Measurements from ENCODE around the gene TUBB4A. TPM values are rescaled to one million over a fixed set of nuclear protein-coding genes. Genes with fewer than 3 reads are reported as not detected.

The TUBB4A gene
- total and polyA plus RNA-seq, 2 experiments from 2014 or later: not detected

DNA sequence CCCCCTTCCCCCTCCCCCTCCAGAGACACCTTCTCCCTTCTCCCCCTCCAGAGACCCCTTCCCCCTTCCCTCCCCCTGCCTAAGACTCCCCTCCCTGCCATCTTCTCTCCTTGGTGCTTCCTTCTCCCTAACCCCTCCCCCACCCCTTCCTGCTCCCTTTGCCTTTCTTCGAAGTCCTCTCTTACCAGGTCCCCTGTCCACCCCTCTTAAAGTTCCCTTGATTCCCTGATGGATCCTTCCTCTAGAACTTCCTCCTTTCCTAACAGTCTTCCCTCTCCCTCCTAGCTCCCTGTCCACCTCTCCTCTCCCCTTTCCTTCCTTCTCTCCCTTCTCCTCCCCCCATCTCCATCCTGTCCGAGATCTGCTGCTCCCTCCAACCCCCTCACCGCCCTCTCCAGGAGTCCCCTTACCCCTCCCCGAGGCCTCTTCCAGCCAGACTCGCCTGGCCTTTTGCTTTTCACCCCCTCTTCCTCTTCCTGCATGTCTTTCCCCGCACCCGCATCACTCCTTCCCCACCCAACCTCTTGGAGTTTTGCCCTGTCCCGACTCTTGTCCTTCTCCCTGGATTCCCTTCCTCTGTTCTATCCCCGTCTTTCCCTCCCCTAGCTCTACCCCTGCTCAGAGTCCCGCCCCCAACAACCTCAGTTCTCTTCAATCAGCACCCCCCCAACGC is 31.8 kb upstream of the TUBB4A start:
- no peaks in the 10 kb centered on the region for H3K79me2 ChIP-seq (ENCODE audit: insufficient read depth)
- H3K4me2 ChIP-seq (ENCODE audit: unreplicated experiment): no peak overlapping the region
- DNase-seq: no peak
- H3K4me3 ChIP-seq: no peak overlapping the region
- H3K9ac ChIP-seq: no peak overlapping the region
- WGBS, 2 experiments (ENCODE audit: low coverage in 1 of 2, low lambda C conversion rate in 2 of 2, missing lambda C conversion rate in 2 of 2): 58% methylated on average over 11 of the region's 11 CpGs; no CpG with 5 or more reads in 1 of the 2 experiments
- H3K36me3 ChIP-seq (ENCODE audit: low read depth): no peaks in the 10 kb centered on the region
- H3K27ac ChIP-seq: no peak overlapping the region
- no peaks in the 10 kb centered on the region for H3K9me2 ChIP-seq (ENCODE audit: insufficient read depth)
- H3F3A ChIP-seq (ENCODE audit: insufficient read depth): peaks cover 12% of the 10 kb centered on the region; the same call in 1 of the 2 replicates
- TF ChIP-seq EZH2 (IDR thresholded peaks at IDR 0.05; ENCODE audit: insufficient read depth, poor library complexity, severe bottlenecking) (no peak), EZH2phosphoT487 (IDR thresholded peaks at IDR 0.05; ENCODE audit: insufficient read depth, low read depth) (no peak)
- no peaks in the 10 kb centered on the region for H4K20me1 ChIP-seq (ENCODE audit: insufficient read depth)
- H3K27me3 ChIP-seq (replicated peaks; ENCODE audit: insufficient read depth): peaks cover 9% of the 10 kb centered on the region
- peaks cover 17% of the 10 kb centered on the region for H3K4me1 ChIP-seq (ENCODE audit: insufficient read depth)
- H2AFZ ChIP-seq: no peak overlapping the region
- no peaks in the 10 kb centered on the region for H3K9me3 ChIP-seq (ENCODE audit: low read depth)
- in situ Hi-C loops (cut with MboI): no loop called here

DNA sequence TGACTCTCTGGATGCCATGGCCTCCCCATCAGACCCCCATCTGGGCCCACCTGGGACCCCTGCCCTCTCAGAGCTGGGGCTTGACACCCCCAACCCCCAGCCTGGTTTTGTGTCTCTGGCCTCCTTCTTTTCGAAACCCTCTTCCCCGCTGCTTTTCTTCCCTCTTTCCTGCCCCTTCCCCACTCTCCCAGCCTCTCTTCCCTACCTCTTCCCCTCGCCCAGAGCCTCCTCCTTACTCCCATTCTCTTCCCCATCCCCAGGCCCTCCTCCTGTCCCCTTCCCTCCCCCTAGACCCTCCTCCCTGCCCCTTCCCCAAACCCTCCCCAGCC is 30.9 kb upstream of the TUBB4A start:
- H3K4me2 ChIP-seq (ENCODE audit: unreplicated experiment): no peak overlapping the region
- in situ Hi-C loops (cut with MboI): no loop called here
- DNase-seq: no peak
- H4K20me1 ChIP-seq (ENCODE audit: insufficient read depth): no peaks in the 10 kb centered on the region
- H3K27me3 ChIP-seq (replicated peaks; ENCODE audit: insufficient read depth): peaks cover 9% of the 10 kb centered on the region
- H3K4me1 ChIP-seq (ENCODE audit: insufficient read depth): peaks cover 10% of the 10 kb centered on the region
- H3K79me2 ChIP-seq (ENCODE audit: insufficient read depth): no peaks in the 10 kb centered on the region
- H3K36me3 ChIP-seq (ENCODE audit: low read depth): no peaks in the 10 kb centered on the region
- H3F3A ChIP-seq (ENCODE audit: insufficient read depth): peaks cover 10% of the 10 kb centered on the region; the same call in 1 of the 2 replicates
- no peak overlapping the region for H3K27ac ChIP-seq
- no peak overlapping the region for H2AFZ ChIP-seq
- no peak overlapping the region for H3K4me3 ChIP-seq
- no peak for TF ChIP-seq EZH2phosphoT487 (IDR thresholded peaks at IDR 0.05; ENCODE audit: insufficient read depth, low read depth)
- no peak for TF ChIP-seq EZH2 (IDR thresholded peaks at IDR 0.05; ENCODE audit: insufficient read depth, poor library complexity, severe bottlenecking)
- no peaks in the 10 kb centered on the region for H3K9me2 ChIP-seq (ENCODE audit: insufficient read depth)
- 92% methylated on average over 3 of the region's 3 CpGs; no CpG with 5 or more reads in 1 of the 2 experiments for whole genome bisulfite sequencing, 2 experiments (ENCODE audit: low coverage in 1 of 2, low lambda C conversion rate in 2 of 2, missing lambda C conversion rate in 2 of 2)
- H3K9me3 ChIP-seq (ENCODE audit: low read depth): no peaks in the 10 kb centered on the region
- H3K9ac ChIP-seq: no peak overlapping the region

DNA sequence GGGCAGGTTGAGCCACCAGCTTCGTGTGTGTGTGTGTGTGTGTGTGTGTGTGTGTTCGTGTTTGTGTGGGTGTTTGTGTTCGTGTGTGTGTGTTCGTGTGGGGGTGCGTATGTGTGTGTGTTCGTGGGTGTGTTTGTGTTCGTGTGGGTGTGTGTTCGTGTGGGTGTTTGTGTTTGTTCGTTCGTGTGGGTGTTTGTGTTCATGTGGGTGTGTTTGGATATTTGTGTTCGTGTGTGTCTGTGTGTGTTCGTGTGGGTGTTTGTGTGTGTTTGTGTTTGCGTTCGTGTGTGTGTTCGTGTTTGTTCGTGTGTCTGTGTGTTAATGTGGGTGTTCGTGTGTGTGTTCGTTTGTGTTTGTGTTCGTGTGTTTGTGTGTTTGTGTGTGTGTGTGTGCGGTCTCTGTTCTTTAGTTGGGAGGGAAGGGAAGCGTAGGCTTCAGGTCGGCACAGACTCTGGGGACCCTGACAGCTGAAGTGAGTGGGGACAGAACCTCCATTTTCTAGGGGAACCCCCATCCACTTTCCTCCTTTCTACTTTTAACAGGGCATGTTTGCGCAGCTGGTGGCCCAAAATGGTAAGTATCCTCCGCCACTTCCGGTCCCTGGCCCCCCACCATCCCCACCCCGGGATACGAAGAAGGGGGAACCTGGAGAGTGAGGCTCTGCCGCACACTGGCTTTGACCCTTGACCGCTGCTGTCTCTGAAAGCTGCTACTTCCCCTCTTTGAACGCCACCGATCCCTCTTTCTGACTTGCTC is 30.3 kb upstream of the TUBB4A start:
- Histone ChIP-seq H3F3A (ENCODE audit: insufficient read depth) (0 out of 2 replicates have a peak, but pooled peaks cover 5% of the 10 kb centered on the region), H3K27me3 (replicated peaks; ENCODE audit: insufficient read depth) (peaks cover 9% of the 10 kb centered on the region), H3K27ac (no peak overlapping the region), H4K20me1 (ENCODE audit: insufficient read depth) (no peaks in the 10 kb centered on the region), H3K79me2 (ENCODE audit: insufficient read depth) (no peaks in the 10 kb centered on the region), H3K4me3 (no peak overlapping the region), H3K9ac (no peak overlapping the region), H3K9me2 (ENCODE audit: insufficient read depth) (no peaks in the 10 kb centered on the region), H3K9me3 (ENCODE audit: low read depth) (no peaks in the 10 kb centered on the region), H3K36me3 (ENCODE audit: low read depth) (no peaks in the 10 kb centered on the region), H3K4me2 (ENCODE audit: unreplicated experiment) (no peak overlapping the region), H3K4me1 (ENCODE audit: insufficient read depth) (peaks cover 5% of the 10 kb centered on the region), H2AFZ (no peak overlapping the region)
- 51 to 55% methylated on average over 25 to 31 of the region's 31 CpGs for WGBS, 2 experiments (ENCODE audit: low coverage in 1 of 2, low lambda C conversion rate in 2 of 2, missing lambda C conversion rate in 2 of 2)
- in situ Hi-C loops (cut with MboI): no loop called here
- DNase-seq: no peak
- TF ChIP-seq EZH2phosphoT487 (IDR thresholded peaks at IDR 0.05; ENCODE audit: insufficient read depth, low read depth) (no peak), EZH2 (IDR thresholded peaks at IDR 0.05; ENCODE audit: insufficient read depth, poor library complexity, severe bottlenecking) (no peak)

DNA sequence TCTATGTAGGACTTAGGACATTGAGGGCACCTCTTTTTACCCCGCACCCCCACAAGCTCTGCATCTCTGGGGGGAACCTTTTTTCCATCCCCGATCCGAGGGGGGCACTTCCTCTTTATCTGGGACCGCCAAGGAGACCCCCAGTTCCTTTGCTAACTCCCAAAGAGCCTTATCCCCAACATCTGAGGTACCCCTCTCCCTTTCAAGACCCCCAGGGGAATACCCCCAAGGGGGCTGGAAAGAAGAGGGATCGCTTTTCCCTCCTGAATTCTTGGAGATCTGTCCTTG is 29.8 kb upstream of the TUBB4A start:
- no peak overlapping the region for H3K9ac ChIP-seq
- H3K4me1 ChIP-seq (ENCODE audit: insufficient read depth): peaks cover 4% of the 10 kb centered on the region
- DNase-seq: no peak
- H3K36me3 ChIP-seq (ENCODE audit: low read depth): no peaks in the 10 kb centered on the region
- peaks cover 9% of the 10 kb centered on the region for H3K27me3 ChIP-seq (replicated peaks; ENCODE audit: insufficient read depth)
- TF ChIP-seq EZH2phosphoT487 (IDR thresholded peaks at IDR 0.05; ENCODE audit: insufficient read depth, low read depth) (no peak), EZH2 (IDR thresholded peaks at IDR 0.05; ENCODE audit: insufficient read depth, poor library complexity, severe bottlenecking) (no peak)
- H3K4me2 ChIP-seq (ENCODE audit: unreplicated experiment): no peak overlapping the region
- no peaks in the 10 kb centered on the region for H3K79me2 ChIP-seq (ENCODE audit: insufficient read depth)
- in situ Hi-C loops (cut with MboI): no loop called here
- H3F3A ChIP-seq (ENCODE audit: insufficient read depth): no peaks in the 10 kb centered on the region
- no peaks in the 10 kb centered on the region for H3K9me3 ChIP-seq (ENCODE audit: low read depth)
- H3K27ac ChIP-seq: no peak overlapping the region
- H2AFZ ChIP-seq: no peak overlapping the region
- 33% methylated on average over 5 of the region's 5 CpGs for WGBS, 2 experiments (ENCODE audit: low coverage in 1 of 2, low lambda C conversion rate in 2 of 2, missing lambda C conversion rate in 2 of 2)
- no peaks in the 10 kb centered on the region for H4K20me1 ChIP-seq (ENCODE audit: insufficient read depth)
- no peaks in the 10 kb centered on the region for H3K9me2 ChIP-seq (ENCODE audit: insufficient read depth)
- H3K4me3 ChIP-seq: peak overlapping the region; percentile 94; the same call in 1 of the 2 replicates

Measured in GM23248 (cell line).